NCI-H1417 treated with DMSO at 0.1 percent for 48 hours (cell line): ENCODE results near the gene CGN.

Source experiments
- DNase-seq: peaks from one replicate; lab custom pipeline; 2025; lab: John Stamatoyannopoulos, UW

The CGN gene

GRCh38 chr1:151499930-151500329, 11.3 kb upstream of the CGN start:
- DNase-seq, result no peak

GRCh38 chr1:151501474-151501873, 9.7 kb upstream of the CGN start:
- no peak for DNase-seq

GRCh38 chr1:151502035-151502700, 9.0 kb upstream of the CGN start:
- no peak for DNase-seq

GRCh38 chr1:151502859-151503780, 8.1 kb upstream of the CGN start:
- DNase-seq, result no peak

- DNase-seq, result no peak
Measured at GRCh38 chr1:151504252-151504651, 6.9 kb upstream of the CGN start.

- no peak for DNase-seq
Measured at GRCh38 chr1:151504759-151505158, 6.4 kb upstream of the CGN start.

- no peak for DNase-seq
Measured at GRCh38 chr1:151508833-151509232, 2.4 kb upstream of the CGN start.

GRCh38 chr1:151509350-151510019, 1.7 kb upstream of the CGN start:
- DNase-seq, result no peak

- no peak for DNase-seq
Measured at GRCh38 chr1:151510020-151510405, 1.2 kb upstream of the CGN start.

GRCh38 chr1:151510614-151510956, 602 bp upstream of the CGN start:
- no peak for DNase-seq

- no peak for DNase-seq
Measured at GRCh38 chr1:151511636-151512215, 539 bp downstream of the CGN start.

GRCh38 chr1:151512326-151512725, 1.1 kb downstream of the CGN start:
- no peak for DNase-seq

GRCh38 chr1:151512801-151513625, 1.8 kb downstream of the CGN start:
- DNase-seq, result no peak

GRCh38 chr1:151513626-151514121, 2.5 kb downstream of the CGN start:
- DNase-seq, result no peak

GRCh38 chr1:151514366-151514765, 3.2 kb downstream of the CGN start:
- DNase-seq, result no peak

- DNase-seq, result no peak
Measured at GRCh38 chr1:151515265-151515664, 4.1 kb downstream of the CGN start.

- no peak for DNase-seq
Measured at GRCh38 chr1:151516031-151516511, 4.9 kb downstream of the CGN start.

- no peak for DNase-seq
Measured at GRCh38 chr1:151518431-151518830, 7.2 kb downstream of the CGN start.

GRCh38 chr1:151518936-151519335, 7.7 kb downstream of the CGN start:
- no peak for DNase-seq

GRCh38 chr1:151519667-151520066, 8.5 kb downstream of the CGN start:
- no peak for DNase-seq

GRCh38 chr1:151520359-151520758, 9.2 kb downstream of the CGN start:
- no peak for DNase-seq
